WTC11 (cell line): ENCODE measurements around the gene PLK1.

ENCODE experiments used
- CREB1 ChIP-seq: sonication (generic); formaldehyde crosslinking; IDR thresholded peaks from 2 replicates; pipeline ENCODE4 v1.8.0; 2023; ENCODE audit warnings: mild to moderate bottlenecking, missing genetic modification reagents
- CTCF ChIP-seq: fragments of 200-600 bp; IDR thresholded peaks from 2 replicates; pipeline ENCODE4 v1.8.0; 2022; ENCODE audit warnings: antibody characterized with exemption
- MAX ChIP-seq: sonication (generic); formaldehyde crosslinking; IDR thresholded peaks from 2 replicates; pipeline ENCODE4 v1.8.0; 2022; ENCODE audit warnings: mild to moderate bottlenecking, missing genetic modification reagents
- ZNF263 ChIP-seq: sonication (generic); formaldehyde crosslinking; IDR thresholded peaks from 2 replicates; pipeline ENCODE4 v1.8.1; 2022; ENCODE audit warnings: low read depth, mild to moderate bottlenecking, moderate library complexity, missing genetic modification reagents
- ZNF423 ChIP-seq: fragments of 250-450 bp; sonication (Bioruptor Pico); IDR thresholded peaks from 2 replicates; pipeline ENCODE4 v2.1.2; 2022; ENCODE audit warnings: mild to moderate bottlenecking, moderate library complexity
- TF ChIP-seq, protein P1 (sequence below): sonication (generic); formaldehyde crosslinking; IDR thresholded peaks from 2 replicates; pipeline ENCODE4 v1.8.1; 2022; ENCODE audit warnings: low read depth, missing genetic modification reagents, borderline replicate concordance

GRCh38 chr16:23690771-23691482, 12.2 kb downstream of the PLK1 start:
- no peak for TF ChIP-seq CTCF
- TF ChIP-seq ZNF423 (CRISPR knock-in tag) = no peak
- TF ChIP-seq, protein P1, sequence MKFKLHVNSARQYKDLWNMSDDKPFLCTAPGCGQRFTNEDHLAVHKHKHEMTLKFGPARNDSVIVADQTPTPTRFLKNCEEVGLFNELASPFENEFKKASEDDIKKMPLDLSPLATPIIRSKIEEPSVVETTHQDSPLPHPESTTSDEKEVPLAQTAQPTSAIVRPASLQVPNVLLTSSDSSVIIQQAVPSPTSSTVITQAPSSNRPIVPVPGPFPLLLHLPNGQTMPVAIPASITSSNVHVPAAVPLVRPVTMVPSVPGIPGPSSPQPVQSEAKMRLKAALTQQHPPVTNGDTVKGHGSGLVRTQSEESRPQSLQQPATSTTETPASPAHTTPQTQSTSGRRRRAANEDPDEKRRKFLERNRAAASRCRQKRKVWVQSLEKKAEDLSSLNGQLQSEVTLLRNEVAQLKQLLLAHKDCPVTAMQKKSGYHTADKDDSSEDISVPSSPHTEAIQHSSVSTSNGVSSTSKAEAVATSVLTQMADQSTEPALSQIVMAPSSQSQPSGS = no peak
- TF ChIP-seq ZNF263 = no peak
- no peak for TF ChIP-seq MAX (CRISPR knock-in tag)
- TF ChIP-seq CREB1 = no peak
